ENCODE results near the gene CAPN9.

The CAPN9 gene

GRCh38 chr1:230794871-230795605, 47.9 kb downstream of the CAPN9 start:
- no peak for DNase-seq (ENCODE audit: low read depth in 2 of 2)

GRCh38 chr1:230796626-230797025, 49.4 kb downstream of the CAPN9 start:
- no peak for DNase-seq (ENCODE audit: low read depth in 2 of 2)

GRCh38 chr1:230797376-230797920, 50.3 kb downstream of the CAPN9 start:
- no peak for DNase-seq (ENCODE audit: low read depth in 2 of 2)

GRCh38 chr1:230797942-230798365, 50.8 kb downstream of the CAPN9 start:
- no peak for DNase-seq (ENCODE audit: low read depth in 2 of 2)

GRCh38 chr1:230798491-230798890, 51.3 kb downstream of the CAPN9 start:
- no peak for DNase-seq (ENCODE audit: low read depth in 2 of 2)

- DNase-seq (ENCODE audit: low read depth in 2 of 2): no peak
These were observed 54.0 kb downstream of the CAPN9 start for GRCh38 chr1:230800891-230801840.

- no peak for DNase-seq (ENCODE audit: low read depth in 2 of 2)
These were observed 57.2 kb downstream of the CAPN9 start for GRCh38 chr1:230804396-230804795.

- DNase-seq (ENCODE audit: low read depth in 2 of 2): no peak
These were observed 59.4 kb downstream of the CAPN9 start for GRCh38 chr1:230806552-230806951.

GRCh38 chr1:230807029-230807428, 59.8 kb downstream of the CAPN9 start:
- DNase-seq (ENCODE audit: low read depth in 2 of 2): no peak

- DNase-seq (ENCODE audit: low read depth in 2 of 2): no peak
These were observed 60.5 kb downstream of the CAPN9 start for GRCh38 chr1:230807561-230808280.

GRCh38 chr1:230808281-230808872, 61.2 kb downstream of the CAPN9 start:
- no peak for DNase-seq (ENCODE audit: low read depth in 2 of 2)

GRCh38 chr1:230809256-230809990, 62.2 kb downstream of the CAPN9 start:
- DNase-seq (ENCODE audit: low read depth in 2 of 2): no peak

GRCh38 chr1:230812568-230812967, 65.4 kb downstream of the CAPN9 start:
- no peak for DNase-seq (ENCODE audit: low read depth in 2 of 2)

- no peak for DNase-seq (ENCODE audit: low read depth in 2 of 2)
These were observed 67.9 kb downstream of the CAPN9 start for GRCh38 chr1:230814949-230815692.

- no peak for DNase-seq (ENCODE audit: low read depth in 2 of 2)
These were observed 68.8 kb downstream of the CAPN9 start for GRCh38 chr1:230816018-230816417.

- no peak for DNase-seq (ENCODE audit: low read depth in 2 of 2)
These were observed 71.2 kb downstream of the CAPN9 start for GRCh38 chr1:230818367-230818766.

GRCh38 chr1:230818901-230819300, 71.7 kb downstream of the CAPN9 start:
- no peak for DNase-seq (ENCODE audit: low read depth in 2 of 2)

- DNase-seq (ENCODE audit: low read depth in 2 of 2): no peak
These were observed 72.8 kb downstream of the CAPN9 start for GRCh38 chr1:230819976-230820375.

- DNase-seq (ENCODE audit: low read depth in 2 of 2): no peak
These were observed 73.4 kb downstream of the CAPN9 start for GRCh38 chr1:230820568-230820967.

- DNase-seq (ENCODE audit: low read depth in 2 of 2): no peak
These were observed 74.2 kb downstream of the CAPN9 start for GRCh38 chr1:230821346-230821745.

Measured in stimulated activated CD8-positive, alpha-beta memory T cell treated with anti-CD3 and anti-CD28 coated beads, Interleukin-2, amount 100 ng/mL, for 48 hours (primary cell).